ENCODE measurements around the gene CENPS.

- TF ChIP-seq CTCF (conservative IDR thresholded peaks at IDR 0.05 in 1 of 2, IDR thresholded peaks at IDR 0.05 in 1 of 2; ENCODE audit: extremely low read depth in 1 of 2, insufficient read depth in 1 of 2, low read depth in 1 of 2, low read length in 2 of 2): no peak
- TF ChIP-seq EZH2 (IDR thresholded peaks at IDR 0.05; ENCODE audit: borderline replicate concordance, low read length): no peak
These were observed 60.2 kb downstream of the CENPS start for GRCh38 chr1:10490286-10490970.

All from mammary epithelial cell (primary cell).